ENCODE results near the gene POU2AF1.

POU2AF1 gene

DNA sequence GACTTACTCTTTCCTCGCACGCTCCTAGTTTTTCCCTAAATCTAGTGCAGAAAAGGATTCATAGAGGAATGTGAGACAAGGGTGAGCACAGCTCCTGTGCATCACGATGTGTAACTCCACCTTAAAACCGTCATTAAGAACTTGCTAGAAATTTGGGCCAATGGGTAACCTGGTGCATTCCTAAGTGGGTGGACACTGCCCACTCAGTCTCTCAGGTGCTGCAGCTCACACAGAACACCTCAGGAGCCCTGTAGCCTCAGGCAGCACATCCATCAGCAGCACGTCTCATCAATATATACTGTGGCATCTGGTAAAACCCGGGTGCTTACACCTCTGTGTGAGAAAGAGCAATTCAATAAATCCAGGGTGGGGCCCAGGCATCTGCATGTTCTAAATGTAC, 68.4 kb downstream of the POU2AF1 start:
- no peak for DNase-seq (ENCODE audit: low spot score)

GRCh38 chr11:111310088-111310487, 69.0 kb downstream of the POU2AF1 start:
- no peak for DNase-seq (ENCODE audit: low spot score)

DNA sequence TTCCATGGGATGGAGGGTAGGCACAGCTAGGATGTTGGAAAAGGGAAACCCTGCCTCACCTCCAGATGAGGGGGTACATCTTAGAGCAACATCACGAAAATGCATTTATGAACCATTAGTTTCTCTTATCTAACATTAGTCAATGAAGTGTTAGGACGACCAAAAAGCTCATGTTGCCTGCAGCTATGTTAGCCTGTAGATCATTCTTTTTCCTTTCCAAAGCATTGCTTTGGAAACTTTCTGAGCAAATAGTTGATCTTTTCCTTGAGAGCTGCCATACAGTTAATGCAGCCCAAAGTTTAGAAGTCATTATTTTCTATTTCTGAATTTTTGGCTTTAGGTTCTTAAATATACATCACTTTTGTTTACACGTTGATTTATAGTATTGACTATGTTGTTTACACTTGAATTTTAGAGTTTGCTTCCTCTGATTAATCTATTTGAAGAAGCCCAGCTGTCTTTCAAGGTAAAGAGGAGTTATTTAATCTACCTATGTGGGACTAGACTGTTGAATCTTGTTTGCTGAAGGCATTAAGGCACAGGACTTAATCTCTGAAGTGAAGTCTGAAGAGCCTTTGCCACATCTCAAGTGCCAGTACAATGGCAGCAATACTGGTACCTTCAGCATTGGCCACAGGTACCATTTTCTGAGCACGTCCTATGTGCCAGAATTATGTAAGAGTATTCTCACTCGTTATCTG, 69.7 kb downstream of the POU2AF1 start:
- no peak for DNase-seq (ENCODE audit: low spot score)

- DNase-seq (ENCODE audit: low spot score), result no peak
These were observed 70.9 kb downstream of the POU2AF1 start for GRCh38 chr11:111308140-111308539.

DNA sequence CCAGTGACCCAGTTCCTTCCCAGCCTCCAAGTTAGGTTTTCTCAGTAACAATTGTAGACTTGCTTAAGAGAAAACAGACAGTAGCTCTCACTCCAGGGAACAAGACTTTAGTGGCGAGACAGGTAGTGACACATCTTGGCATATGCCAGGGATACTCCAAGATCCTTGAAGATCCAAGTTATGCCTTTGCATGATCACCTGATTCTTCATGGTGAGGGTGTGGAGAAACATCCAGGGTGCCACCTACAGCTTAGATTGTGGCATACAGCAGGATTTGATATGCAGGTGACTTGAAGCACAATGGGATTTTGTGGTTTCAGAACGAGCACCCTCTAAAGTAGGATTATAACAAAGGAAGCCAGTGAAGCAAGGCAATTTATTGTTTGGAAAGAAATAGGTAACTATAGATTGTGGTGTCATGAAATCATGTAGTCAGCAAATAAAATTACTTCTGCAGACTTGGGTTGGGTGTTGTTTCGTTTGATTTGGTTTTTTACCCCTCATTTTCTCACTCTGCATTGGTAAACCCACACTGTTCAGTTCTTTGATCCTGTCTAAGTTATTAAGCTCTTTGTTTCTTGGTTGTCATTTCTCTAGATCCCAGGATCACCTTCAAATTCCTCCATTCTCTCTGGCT, 71.5 kb downstream of the POU2AF1 start:
- DNase-seq (ENCODE audit: low spot score), result no peak

- DNase-seq (ENCODE audit: low spot score), result no peak
These were observed 72.8 kb downstream of the POU2AF1 start for GRCh38 chr11:111306321-111306720.

- DNase-seq (ENCODE audit: low spot score), result no peak
These were observed 73.2 kb downstream of the POU2AF1 start for GRCh38 chr11:111305876-111306275.

GRCh38 chr11:111305162-111305802, 73.8 kb downstream of the POU2AF1 start:
- DNase-seq (ENCODE audit: low spot score), result no peak

DNA sequence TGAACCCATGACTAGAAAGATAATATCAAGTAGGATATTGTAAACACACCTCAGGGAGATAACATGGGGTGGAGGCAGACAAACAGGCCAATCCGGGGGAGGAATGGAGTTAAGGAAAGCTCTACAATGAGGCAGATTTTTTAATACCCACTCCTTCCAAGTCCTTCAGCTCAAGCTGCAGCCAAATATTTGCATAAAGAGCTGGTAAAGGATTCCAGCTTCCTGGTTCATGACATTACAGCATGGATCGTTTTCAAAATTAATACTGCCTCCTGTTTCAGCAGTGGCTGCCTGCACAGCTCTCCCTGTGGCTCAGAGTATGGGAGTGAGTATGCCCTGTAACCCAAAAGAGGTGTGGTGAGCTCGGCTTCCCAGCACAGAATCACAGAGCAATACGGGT, 75.6 kb downstream of the POU2AF1 start:
- DNase-seq (ENCODE audit: low spot score), result no peak

GRCh38 chr11:111302298-111302697, 76.8 kb downstream of the POU2AF1 start:
- DNase-seq (ENCODE audit: low spot score), result no peak

Data from CD4-positive, alpha-beta T cell treated with Interleukin-15 for 4 hours (primary cell).